Tibial nerve (tissue), 4 donors: ENCODE measurements around the gene BANP.

Experiments used
- CTCF ChIP-seq, 5 experiments: fragments of 200-600 bp in 3 of 5; fragments of 450-650 bp in 2 of 5; sonication (generic) in 3 of 5; IDR thresholded peaks; one replicate each; pipeline ENCODE4 v1.5.1; 2016 to 2019; ENCODE audit warnings: antibody characterized with exemption in 5 of 5, mild to moderate bottlenecking in 3 of 5, moderate library complexity in 2 of 5
- EP300 ChIP-seq, 2 donors: sonication (generic); formaldehyde crosslinking; IDR thresholded peaks; one replicate each; pipeline ENCODE4 v1.6.1; 2017; ENCODE audit warnings: antibody characterized with exemption in 2 of 2, mild to moderate bottlenecking in 1 of 2
- POLR2A ChIP-seq, 2 donors: fragments of 450-650 bp; IDR thresholded peaks; one replicate each; pipeline ENCODE4 v1.6.1; 2017; ENCODE audit warnings: antibody characterized with exemption in 2 of 2, mild to moderate bottlenecking in 2 of 2, moderate library complexity in 2 of 2

- TF ChIP-seq CTCF (IDR thresholded peaks at IDR 0.05): no peak
- TF ChIP-seq POLR2A (IDR thresholded peaks at IDR 0.05): no peak
- TF ChIP-seq EP300 (IDR thresholded peaks at IDR 0.05): no peak
Measured at GRCh38 chr16:87939562-87940423, 11.4 kb upstream of the BANP start.
